ENCODE data around the gene KRT16.

DNA sequence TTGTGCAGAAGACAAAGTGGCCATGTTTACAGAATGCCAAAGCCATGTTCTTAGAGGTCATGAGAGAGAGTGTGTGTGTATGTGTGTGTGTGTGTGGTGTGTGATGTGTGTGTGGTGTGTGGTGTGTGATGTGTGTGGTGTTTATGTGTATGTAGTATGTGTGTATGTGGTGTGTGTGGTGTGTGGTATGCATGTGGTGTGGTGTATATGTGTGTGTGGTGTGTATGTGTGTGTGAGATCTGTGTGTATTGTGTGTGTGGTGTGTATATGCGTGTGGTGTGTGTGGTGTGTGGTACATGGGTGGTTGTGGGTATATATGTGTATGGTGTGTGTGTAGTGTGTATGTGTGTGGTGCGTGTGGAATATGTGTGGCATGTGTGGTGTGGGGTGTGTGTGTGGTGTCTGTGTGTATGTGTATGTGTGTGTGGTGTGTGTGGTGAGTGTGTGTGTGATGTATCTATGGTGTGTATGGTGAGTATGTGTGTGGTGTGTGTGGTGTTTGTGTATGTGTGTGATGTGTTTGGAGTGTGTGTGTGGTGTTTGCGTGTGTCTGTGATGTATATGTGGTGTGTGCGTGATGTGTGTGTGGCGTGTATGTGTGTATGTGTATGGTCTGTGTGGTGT, 20.0 kb upstream of the KRT16 start:
- TF ChIP-seq, protein P1, sequence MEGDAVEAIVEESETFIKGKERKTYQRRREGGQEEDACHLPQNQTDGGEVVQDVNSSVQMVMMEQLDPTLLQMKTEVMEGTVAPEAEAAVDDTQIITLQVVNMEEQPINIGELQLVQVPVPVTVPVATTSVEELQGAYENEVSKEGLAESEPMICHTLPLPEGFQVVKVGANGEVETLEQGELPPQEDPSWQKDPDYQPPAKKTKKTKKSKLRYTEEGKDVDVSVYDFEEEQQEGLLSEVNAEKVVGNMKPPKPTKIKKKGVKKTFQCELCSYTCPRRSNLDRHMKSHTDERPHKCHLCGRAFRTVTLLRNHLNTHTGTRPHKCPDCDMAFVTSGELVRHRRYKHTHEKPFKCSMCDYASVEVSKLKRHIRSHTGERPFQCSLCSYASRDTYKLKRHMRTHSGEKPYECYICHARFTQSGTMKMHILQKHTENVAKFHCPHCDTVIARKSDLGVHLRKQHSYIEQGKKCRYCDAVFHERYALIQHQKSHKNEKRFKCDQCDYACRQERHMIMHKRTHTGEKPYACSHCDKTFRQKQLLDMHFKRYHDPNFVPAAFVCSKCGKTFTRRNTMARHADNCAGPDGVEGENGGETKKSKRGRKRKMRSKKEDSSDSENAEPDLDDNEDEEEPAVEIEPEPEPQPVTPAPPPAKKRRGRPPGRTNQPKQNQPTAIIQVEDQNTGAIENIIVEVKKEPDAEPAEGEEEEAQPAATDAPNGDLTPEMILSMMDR (IDR thresholded peaks at IDR 0.05), result no peak
- TF ChIP-seq POLR2A (IDR thresholded peaks at IDR 0.05) (no peak), POLR2AphosphoS5 (IDR thresholded peaks at IDR 0.05) (no peak)

Measured in prostate gland (tissue), 2 donors.